Right atrium auricular region (tissue), 2 donors: ENCODE data around the gene LRFN2. TPM values are rescaled to one million over a fixed set of nuclear protein-coding genes. Genes with fewer than 3 reads are reported as not detected.

Experiments used
- DNase-seq: peaks from one replicate; pipeline ENCODE4 v3.0.0-alpha.2; 2019; ENCODE audit warnings: low spot score
- H3K27ac ChIP-seq, 2 donors: fragments of 200-600 bp; sonication (generic); 1 replicate in 1 of 2; 2 replicates in 1 of 2; pipeline ENCODE4 v1.5.1; 2016 to 2019
- H3K27me3 ChIP-seq, 2 donors: fragments of 200-600 bp; sonication (generic); one replicate each; pipeline versions ENCODE4 v1.5.1 to v1.6.0; 2017 to 2019
- H3K36me3 ChIP-seq: fragments of 200-600 bp; sonication (generic); one replicate; pipeline ENCODE4 v1.5.1; 2016
- H3K4me1 ChIP-seq, 2 donors: fragments of 200-600 bp; sonication (generic); one replicate each; pipeline versions ENCODE4 v1.5.1 to v1.6.0; 2017 to 2019
- H3K4me3 ChIP-seq, 2 donors: fragments of 200-600 bp; sonication (generic); 1 replicate in 1 of 2; 2 replicates in 1 of 2; pipeline ENCODE4 v1.5.1; 2017 to 2019; ENCODE audit warnings: mild to moderate bottlenecking in 1 of 2, moderate library complexity in 1 of 2
- H3K9me3 ChIP-seq, 2 donors: fragments of 200-600 bp; sonication (generic); one replicate each; pipeline ENCODE4 v1.5.1; 2019
- total RNA-seq, 2 donors: library from RNA; depleted of rRNA; stranded (reverse); fragments of >200 nt; gene quantifications; one replicate each; pipeline ENCODE4 v1.1.0, GENCODE V29; 2016
- TF ChIP-seq, protein P1 (sequence below), 2 donors: fragments of 200-600 bp; sonication (generic); IDR thresholded peaks; one replicate each; pipeline ENCODE4 v1.5.1; 2019; ENCODE audit warnings: antibody characterized with exemption in 2 of 2

The LRFN2 gene
- total RNA-seq, 2 donors from 2014 or later = not detected

DNA sequence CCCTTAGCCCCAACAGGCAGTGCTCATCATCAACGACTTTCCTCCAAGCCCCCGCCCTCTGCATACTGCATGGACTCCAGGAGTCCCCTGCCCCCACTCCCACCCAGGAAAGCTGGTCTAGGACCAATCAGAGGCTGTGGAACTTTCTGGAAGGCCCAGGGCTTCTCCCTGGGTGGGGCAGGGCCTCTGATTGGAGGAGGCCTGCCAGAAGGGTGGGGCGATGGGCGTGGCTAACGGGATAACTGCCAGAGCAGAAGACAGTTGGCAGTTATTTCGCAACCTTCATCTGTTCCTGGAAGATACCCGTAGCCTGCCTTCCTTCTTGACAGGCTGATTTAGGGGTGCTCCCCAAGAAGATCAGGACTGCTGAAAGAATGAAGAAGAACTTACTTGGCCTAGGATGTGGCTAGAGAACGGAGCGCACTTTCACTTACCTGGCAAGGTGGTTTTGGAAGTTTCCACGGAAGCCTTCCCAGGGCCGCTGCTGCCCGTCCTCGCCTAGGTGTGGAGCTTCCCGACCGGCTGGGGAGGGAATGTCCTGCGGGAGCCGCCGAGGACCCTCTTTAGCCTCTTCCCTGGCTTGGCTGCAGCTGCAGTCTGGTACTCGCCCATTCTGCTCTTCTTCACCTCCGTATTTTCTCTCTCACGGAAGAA, 209.0 kb downstream of the LRFN2 start:
- Histone ChIP-seq H3K27ac (no peak overlapping the region), H3K9me3 (no peaks in the 10 kb centered on the region), H3K27me3 (no peaks in the 10 kb centered on the region), H3K4me3 (no peak overlapping the region), H3K36me3 (no peaks in the 10 kb centered on the region), H3K4me1 (no peaks in the 10 kb centered on the region)
- no peak for DNase-seq
- TF ChIP-seq, protein P1, sequence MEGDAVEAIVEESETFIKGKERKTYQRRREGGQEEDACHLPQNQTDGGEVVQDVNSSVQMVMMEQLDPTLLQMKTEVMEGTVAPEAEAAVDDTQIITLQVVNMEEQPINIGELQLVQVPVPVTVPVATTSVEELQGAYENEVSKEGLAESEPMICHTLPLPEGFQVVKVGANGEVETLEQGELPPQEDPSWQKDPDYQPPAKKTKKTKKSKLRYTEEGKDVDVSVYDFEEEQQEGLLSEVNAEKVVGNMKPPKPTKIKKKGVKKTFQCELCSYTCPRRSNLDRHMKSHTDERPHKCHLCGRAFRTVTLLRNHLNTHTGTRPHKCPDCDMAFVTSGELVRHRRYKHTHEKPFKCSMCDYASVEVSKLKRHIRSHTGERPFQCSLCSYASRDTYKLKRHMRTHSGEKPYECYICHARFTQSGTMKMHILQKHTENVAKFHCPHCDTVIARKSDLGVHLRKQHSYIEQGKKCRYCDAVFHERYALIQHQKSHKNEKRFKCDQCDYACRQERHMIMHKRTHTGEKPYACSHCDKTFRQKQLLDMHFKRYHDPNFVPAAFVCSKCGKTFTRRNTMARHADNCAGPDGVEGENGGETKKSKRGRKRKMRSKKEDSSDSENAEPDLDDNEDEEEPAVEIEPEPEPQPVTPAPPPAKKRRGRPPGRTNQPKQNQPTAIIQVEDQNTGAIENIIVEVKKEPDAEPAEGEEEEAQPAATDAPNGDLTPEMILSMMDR (IDR thresholded peaks at IDR 0.05) = no peak

DNA sequence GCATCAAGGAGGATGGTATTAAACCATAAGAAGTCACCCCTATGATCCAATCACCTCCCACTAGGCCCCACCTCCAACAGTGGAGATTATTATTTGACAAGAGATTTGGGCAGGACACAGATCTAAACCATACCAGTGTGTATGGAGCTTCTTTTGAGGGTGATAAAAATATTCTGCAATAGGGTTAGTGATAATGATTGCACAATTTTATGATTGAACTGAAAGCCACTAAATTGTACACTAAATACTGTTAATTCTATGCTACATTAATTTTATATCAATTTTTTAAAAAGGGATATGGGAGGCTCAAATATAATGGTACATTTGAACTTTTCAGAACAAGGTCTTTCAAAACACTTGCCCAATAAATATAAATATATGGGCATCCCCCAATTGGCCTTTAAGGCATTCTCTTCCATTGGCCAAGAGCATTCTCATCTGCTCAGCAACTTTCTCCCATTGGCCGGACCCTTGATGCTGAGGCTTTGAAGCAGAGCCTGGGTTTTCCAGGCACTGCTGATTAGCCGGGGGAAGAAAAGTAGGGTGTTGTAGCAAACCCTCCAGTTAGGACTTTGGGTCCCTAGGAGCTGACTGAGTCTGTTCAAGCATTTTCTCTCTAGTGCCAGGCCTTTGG, 209.9 kb downstream of the LRFN2 start:
- H3K4me1 ChIP-seq = no peaks in the 10 kb centered on the region
- no peak overlapping the region for H3K4me3 ChIP-seq
- DNase-seq = no peak
- H3K9me3 ChIP-seq = no peaks in the 10 kb centered on the region
- H3K27me3 ChIP-seq = no peaks in the 10 kb centered on the region
- H3K27ac ChIP-seq = no peak overlapping the region
- TF ChIP-seq, protein P1 (IDR thresholded peaks at IDR 0.05) = no peak
- H3K36me3 ChIP-seq = no peaks in the 10 kb centered on the region

DNA sequence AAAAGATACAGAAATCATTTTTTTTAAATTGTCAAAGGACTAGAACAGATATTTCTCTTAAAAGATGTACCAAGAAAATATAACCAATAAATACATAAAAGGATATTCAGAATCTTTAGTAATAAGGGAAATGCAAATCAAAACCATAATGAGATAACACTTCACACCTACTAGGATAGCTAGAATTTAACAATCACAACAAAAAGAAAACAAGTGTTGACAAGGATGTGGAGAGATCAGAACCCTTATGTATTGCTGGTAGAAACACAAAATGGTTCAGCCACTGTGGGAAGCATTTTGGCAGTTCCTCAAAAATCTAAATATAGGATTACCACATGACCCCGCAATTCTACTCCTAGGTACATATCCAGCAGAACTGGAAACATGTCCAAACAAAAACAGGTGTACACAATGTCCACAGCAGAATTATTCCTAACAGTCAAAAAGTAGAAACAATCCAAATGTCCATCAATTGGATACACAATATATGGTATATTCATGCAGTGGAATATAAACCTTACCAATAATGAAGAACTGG, 211.0 kb downstream of the LRFN2 start:
- H3K36me3 ChIP-seq = no peaks in the 10 kb centered on the region
- H3K9me3 ChIP-seq = no peaks in the 10 kb centered on the region
- H3K27me3 ChIP-seq = no peaks in the 10 kb centered on the region
- TF ChIP-seq, protein P1 (IDR thresholded peaks at IDR 0.05) = no peak
- no peak overlapping the region for H3K4me3 ChIP-seq
- H3K4me1 ChIP-seq = no peaks in the 10 kb centered on the region
- no peak overlapping the region for H3K27ac ChIP-seq
- DNase-seq = no peak

DNA sequence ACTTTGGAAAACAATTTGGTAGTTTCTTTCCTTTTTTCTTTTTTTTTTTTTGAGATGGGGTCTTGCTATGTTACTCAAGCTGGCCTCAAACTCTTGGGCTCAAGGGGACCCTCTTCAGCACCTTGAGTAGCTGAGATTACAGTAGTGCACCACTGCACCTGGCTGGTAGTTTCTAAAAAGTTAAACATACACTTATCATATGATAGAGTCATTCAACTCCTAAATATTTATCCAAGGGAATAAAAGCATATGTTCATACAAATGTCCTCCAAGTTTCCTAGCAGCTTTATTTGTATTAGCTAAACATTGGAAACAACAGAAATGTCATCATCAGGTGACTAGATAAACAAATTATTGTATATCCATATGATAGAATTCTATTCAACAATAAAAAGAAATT, 213.9 kb downstream of the LRFN2 start:
- TF ChIP-seq, protein P1 (IDR thresholded peaks at IDR 0.05) = no peak
- H3K27me3 ChIP-seq = no peaks in the 10 kb centered on the region
- H3K9me3 ChIP-seq = no peaks in the 10 kb centered on the region
- no peak overlapping the region for H3K4me3 ChIP-seq
- H3K27ac ChIP-seq = no peak overlapping the region
- H3K4me1 ChIP-seq = no peaks in the 10 kb centered on the region
- DNase-seq = no peak
- no peaks in the 10 kb centered on the region for H3K36me3 ChIP-seq

DNA sequence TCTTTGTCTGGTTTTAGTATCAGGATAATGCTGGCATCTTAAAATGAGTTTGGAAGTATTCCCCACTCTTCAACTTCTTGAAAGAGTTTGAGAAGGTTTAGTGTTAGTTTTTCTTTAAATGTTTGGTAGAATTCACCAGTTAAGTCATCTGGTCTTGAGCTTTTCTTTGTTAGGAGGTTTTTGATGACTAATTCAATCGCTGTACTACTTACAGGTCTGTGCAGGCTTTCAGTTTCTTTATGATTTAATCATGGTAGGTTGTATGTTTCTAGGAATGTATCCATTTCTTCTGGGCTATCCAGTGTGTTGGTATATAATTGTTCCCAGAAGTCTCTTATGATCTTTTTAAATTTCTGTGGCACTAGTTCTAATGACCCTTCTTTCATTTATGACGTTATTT, 215.5 kb downstream of the LRFN2 start:
- no peak overlapping the region for H3K4me3 ChIP-seq
- H3K9me3 ChIP-seq = peaks cover 0 to 5% of the 10 kb centered on the region in 2 donors
- H3K27ac ChIP-seq = no peak overlapping the region
- H3K27me3 ChIP-seq = no peaks in the 10 kb centered on the region
- H3K4me1 ChIP-seq = no peaks in the 10 kb centered on the region
- DNase-seq = no peak
- TF ChIP-seq, protein P1 (IDR thresholded peaks at IDR 0.05) = no peak
- no peaks in the 10 kb centered on the region for H3K36me3 ChIP-seq
